Activated gamma-delta T cell (primary cell): ENCODE data around the gene ZNF483.
A peak's percentile ranks its signal among the peaks of the same experiment; 100 is the strongest.
"Not testable (repeated sequence)": the region's sequence is repeated elsewhere in the genome, so short reads cannot be mapped to it uniquely, and the experiment has no call there.

Experiments used
- DNase-seq: peaks from one replicate; lab custom pipeline; 2025; lab: John Stamatoyannopoulos, UW
- total RNA-seq, 2 donors: gene quantifications; one replicate each; lab custom pipeline; 2026; lab: John Stamatoyannopoulos, UW

Gene ZNF483
- total RNA-seq = 31.4 to 43.9 reads per million in 2 donors

DNA sequence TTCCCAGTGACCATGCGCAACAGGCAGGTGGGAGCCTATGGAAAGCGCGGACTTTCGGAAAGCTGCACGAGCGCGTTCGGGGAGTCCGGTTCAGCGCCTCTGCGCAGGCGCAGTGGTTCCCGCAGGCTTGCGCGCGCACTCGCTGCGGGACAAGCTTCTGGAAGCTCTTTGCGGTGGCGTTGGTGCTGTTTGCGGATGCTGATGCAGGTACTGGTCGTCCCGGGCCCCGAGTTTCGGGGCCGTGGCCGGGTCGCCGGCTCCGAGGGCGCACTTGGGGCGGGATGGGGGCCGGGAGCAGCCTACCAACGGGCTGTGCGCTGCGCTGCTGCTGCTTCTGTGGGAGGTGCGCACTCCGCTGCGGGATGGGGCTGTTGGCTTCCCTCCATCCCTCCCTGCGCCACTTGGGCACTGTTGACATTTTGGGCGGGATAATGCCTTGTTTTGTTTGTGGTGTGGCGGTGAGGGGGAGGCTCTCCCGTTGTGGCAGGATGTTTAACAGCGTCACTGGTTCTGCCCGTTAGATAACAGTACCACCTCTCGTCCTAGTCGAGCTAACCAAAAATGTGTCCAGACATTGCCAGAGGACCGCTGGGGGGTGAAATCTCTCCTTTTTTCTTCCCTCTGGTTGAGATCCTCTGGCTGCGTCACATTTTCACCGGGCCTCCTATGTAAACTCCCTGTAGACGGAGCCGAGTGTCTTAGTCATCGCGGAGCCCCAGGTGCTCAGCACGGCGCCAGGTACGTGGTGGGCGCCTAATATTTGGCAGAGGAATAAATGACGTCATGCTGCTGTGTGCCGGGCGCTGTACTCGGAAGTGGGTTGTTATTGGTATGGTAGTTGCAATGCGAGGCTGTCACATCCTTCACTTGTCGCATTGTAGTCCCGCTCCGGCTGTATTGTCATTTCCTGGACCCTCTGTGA is at the start of gene ZNF483:
Gene ZNF483 (plus strand): TSS at position 124 of the 922 bp plus-strand sequence. CDS start 2,217 bp downstream, outside the sequence.
- peak; percentile 43 for DNase-seq

DNA sequence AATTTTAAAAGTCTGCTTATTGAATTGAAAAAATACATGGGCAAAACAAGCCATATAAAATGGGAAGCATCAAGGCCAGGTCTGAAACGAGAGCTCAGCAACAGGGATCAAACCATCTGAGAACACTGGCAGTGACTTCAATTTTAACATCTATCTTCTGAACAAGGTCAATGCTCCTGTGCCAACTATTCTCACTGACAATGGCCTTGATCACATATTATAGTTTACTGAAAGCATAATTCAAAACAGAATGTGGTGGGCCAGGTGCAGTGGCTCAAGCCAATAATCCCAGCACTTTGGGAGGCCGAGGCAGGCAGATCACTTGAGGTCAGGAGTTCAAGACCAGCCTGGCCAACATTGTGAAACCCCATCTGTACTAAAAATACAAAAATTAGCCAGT is 49.8 kb upstream of the ZNF483 start:
- DNase-seq = no peak

- no peak for DNase-seq
Measured at GRCh38 chr9:111477677-111478076, 47.3 kb upstream of the ZNF483 start.

DNA sequence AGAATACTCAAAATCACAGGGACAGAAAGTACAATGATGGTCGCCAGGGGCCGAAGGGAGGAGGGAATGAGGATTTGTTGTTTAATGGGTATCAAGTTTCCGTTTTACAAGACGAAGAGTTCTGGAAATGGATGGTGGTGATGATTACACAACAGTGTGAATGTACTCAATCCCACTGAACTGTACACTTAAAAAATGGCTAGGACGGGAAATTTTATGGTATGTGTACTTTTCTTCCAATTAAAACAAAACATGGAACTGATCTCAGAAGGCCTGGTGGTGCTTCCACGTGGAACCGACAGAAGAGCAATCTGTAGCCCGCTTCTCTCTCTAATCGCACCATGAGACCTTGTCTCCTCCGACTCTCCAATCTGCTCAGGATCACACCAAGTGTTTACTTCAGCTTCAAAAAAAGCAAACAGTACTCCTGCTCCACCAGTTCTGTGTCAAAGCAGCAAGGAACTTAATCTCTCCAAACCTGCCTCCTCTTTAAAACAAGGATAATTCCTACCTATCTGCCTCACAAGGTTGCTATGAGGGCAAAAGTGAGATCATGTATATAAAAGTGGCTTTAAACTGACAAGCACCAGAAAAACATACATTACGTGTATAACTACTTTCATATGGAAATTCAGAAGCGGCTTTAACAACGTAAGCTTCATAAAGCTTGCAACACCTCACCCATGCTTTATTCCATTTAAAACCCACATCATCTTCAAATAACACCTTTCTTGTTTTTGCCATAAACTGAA is 42.9 kb upstream of the ZNF483 start:
- DNase-seq = no peak

DNA sequence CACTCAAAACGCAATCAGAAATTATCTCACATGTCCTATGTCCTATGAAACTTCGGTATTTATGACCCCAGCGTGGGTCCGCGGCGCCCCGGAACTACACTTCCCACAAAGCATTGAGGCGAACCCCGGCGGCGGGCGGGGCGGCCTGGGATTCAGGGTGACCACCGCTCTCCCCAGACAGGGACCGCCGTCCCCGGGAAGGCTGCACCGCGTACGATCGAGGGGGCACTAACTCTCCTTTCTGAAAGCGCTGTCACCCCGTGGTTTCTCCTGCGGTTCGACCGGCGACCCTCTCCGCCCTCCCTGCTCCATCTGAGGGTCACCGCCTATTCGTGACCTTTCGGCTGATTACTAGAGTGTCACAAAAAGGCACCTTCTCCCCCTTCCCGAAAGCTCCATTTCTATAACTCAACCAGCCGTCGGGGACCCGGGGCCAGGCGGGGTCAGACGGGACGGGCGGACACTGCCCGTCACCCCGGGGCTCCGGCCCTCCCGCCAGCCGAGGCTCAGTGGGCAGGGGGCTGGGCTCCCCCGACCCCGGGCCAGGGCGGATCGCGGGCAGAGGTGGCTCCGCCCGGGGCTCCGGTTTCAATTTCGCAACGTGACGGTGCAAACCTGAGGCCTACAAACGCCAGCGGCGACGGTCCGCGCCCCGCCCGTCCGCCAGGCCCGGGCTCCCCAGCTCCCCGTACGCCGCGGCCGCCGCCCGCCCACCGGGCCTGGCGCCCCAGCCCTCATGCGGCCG is 42.1 kb upstream of the ZNF483 start:
- DNase-seq = peak; percentile 46

DNA sequence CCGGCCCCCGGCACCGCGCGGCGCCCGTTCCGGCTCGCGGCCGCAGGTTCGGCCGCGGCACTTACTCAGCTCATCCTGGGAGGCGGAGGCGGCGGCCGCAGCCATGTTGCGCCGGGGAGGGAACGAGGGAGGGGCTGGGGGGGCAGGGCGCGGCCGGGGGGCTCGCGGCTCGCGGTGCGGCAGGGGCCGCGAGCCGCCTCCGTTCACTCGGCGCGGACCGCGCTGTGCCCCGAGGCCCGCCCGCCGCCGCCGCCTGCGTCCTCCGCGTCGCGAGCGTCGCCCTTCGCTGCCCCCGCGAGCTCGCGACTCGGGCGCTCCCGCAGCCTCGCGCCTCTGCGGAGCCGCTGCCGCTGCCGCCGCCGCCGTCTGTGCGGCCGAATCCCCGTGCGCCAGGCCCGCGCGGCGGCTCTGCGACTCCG is 41.5 kb upstream of the ZNF483 start:
- DNase-seq = peak; percentile 48

DNA sequence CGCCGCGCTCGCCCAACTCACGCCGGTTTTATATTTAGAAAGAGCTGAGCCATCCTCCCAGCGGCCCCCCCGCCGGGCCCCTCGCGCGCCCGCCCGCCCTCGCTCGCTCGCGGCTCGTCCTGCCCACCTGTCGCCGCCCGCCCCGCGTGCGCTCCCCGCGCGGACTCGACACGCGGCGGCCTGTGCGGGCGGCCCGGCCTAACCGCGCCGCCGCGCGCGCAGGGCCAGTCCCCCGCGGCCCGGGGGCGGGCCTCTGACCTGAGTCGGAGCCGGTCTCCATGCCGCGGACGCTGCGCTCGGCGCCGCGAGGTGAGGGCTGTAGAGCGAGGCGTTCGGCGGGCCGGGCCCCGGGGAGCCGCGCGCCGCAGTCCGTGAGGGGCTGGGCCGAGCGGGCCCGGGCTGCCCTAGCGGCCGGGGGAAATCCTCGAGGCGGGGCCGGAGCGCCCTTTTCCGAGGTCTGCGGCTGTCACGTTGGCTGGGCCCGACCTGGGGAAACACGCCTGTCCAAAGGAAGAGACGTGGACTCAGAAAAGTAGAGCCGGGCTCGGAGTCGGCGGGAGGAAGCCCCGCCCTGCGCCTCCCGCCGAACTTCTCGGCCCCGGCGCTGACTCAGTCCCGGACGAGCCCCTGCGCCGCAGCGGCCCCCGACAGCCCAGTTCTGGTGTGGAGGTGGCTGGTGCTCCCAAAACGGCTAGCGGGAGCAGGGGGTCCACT is 41.0 kb upstream of the ZNF483 start, which contains the start of gene ECPAS:
Gene ECPAS (minus strand): TSS at position 526 of the 714 bp plus-strand sequence. CDS start 11,465 bp downstream, outside the sequence.
- DNase-seq = peak; percentile 60

- no peak for DNase-seq
Measured at GRCh38 chr9:111484572-111484894, 40.4 kb upstream of the ZNF483 start.

GRCh38 chr9:111497196-111497595 is 27.8 kb upstream of the ZNF483 start:
- not testable (repeated sequence) for DNase-seq

GRCh38 chr9:111501005-111501562 is 23.9 kb upstream of the ZNF483 start:
- DNase-seq = no peak

- DNase-seq = no peak
Measured at GRCh38 chr9:111501648-111502047, 23.3 kb upstream of the ZNF483 start.

DNA sequence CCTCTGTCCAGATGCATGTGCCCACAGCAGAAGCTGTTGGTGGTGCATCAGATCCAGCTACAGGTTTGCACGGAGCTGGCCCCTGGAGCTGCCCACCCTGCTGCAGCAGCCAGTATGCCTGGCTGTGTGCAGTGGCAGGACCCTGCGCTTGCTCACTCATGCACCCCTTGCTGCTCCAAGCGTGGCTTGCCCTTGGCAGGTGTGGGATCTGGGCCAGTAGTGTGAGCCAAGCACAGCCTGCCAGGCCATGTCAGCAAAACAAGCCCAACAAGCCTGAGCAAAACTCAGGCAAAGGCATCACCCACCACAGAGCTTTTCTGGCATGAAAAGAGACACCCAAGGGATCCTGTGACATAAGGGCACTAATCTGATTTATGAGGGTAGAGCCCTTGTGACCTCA is 22.5 kb upstream of the ZNF483 start:
- no peak for DNase-seq

- not testable (repeated sequence) for DNase-seq
Measured at GRCh38 chr9:111511581-111511980, 13.4 kb upstream of the ZNF483 start.

- no peak for DNase-seq
Measured at GRCh38 chr9:111514967-111515366, 10.0 kb upstream of the ZNF483 start.

DNA sequence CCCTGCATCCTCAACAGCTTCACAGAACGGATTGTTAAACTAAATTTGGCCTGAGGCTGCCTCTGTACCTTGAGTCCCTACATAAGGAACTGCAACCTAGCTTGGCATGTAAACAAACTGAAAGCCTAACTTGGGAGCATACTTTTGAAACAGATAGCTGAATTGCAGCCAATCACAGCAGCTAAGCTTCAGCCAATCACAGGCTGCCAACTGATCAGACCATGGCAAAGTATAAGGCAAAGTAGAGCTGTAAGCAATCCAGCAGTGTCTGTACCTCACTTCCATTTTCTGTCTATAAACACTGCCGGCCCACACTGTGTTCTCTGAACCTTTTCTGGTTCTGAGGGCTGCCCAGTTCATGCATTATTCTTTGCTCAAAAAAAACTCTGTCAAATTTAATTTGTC is 8.9 kb upstream of the ZNF483 start:
- DNase-seq = no peak

DNA sequence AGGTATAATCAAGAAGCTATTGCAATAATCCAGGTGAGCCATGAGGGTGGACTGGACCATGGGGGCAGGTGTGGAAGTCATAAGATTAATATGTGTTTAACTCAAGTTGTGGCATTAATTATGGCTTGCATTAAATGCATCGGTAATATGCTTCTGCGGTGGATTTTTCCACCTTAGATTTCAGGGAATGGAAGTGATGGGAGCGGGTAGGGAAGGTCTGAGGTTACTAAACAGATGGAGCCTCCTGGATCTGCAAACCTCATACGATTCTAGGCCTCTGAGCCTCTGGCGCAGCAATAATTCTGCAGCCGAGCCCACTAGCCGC is 286 bp upstream of the ZNF483 start:
- no peak for DNase-seq

GRCh38 chr9:111527347-111527746 is 2.4 kb downstream of the ZNF483 start:
- DNase-seq = no peak

DNA sequence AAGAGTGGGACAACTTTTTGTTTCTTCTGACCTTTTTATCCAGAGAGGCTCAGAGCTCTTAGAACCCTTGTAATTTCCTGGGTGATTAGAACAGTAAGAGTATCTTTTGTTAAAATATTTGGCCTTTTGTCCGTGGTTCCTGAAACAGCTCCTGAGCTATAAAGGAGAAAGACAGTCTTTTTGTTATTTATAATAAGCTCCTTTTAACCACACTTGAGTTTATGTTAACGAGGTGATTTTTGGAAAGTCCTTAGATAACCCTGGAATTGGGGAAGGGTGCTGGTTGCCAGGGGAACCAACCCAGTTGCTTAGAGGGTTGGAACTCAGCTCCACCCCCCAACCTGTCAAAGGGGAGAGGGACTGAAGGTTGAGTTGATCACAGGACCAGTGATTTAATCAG is 4.8 kb downstream of the ZNF483 start:
- DNase-seq = no peak

GRCh38 chr9:111531716-111532115 is 6.7 kb downstream of the ZNF483 start:
- DNase-seq = no peak

DNA sequence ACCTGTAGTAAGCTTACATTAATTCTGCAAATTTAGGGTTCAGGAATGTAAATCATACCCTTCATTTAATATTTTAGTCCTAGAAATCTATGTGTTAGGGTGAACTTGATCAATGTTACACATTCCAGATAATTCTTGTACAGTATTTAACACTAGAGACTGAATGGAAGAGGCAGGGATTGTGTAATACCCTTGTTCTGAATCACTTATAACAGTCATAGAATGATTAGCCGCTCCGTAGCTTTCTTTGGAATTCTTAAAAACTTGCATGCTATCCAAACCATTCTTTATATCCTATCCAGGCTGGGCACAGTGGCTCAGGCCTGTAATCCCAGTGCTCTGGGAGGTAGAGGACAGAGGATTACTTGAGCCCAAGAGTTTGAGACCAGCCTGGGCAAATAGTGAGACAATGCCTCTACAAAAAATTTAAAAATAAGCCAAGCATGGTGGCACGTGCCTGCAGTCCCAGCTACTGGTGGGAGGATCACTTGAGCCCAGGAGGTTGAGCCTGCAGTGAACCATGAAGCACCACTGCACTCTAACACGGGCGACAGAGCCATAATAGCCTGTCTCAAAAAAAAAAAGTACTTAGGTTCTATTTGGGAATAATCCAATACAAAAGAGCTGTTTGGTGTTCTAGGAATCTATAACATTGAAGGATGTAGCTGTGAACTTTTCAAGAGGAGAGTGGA is 8.3 kb downstream of the ZNF483 start:
- DNase-seq = no peak
